Activated CD8-positive, alpha-beta T cell treated with anti-CD3 and anti-CD28 coated beads, Interleukin-2, amount 10 ng/mL, durations not matched to agents 7 days and 5 days (primary cell): ENCODE data around the gene IPO4. TPM values are rescaled to one million over a fixed set of nuclear protein-coding genes. Genes with fewer than 3 reads are reported as not detected.

Experiments
- ATAC-seq: fragments of 150-1000 bp; cut with Tn5 transposase; one replicate; pipeline ENCODE4 v1.10.0; 2021; ENCODE audit warnings: moderate library complexity
- CTCF ChIA-PET: fragments of 350-600 bp; sonication (Branson Sonifier 250); formaldehyde crosslinking; loops from one replicate; lab custom pipeline; 2021; ENCODE audit warnings: antibody characterized with exemption; lab: Charles Lee
- POLR2A ChIA-PET: fragments of 350-600 bp; sonication (Branson Sonifier 250); formaldehyde crosslinking; loops from one replicate; lab custom pipeline; 2021; ENCODE audit warnings: antibody characterized with exemption; lab: Charles Lee
- DNase-seq: peaks from one replicate; pipeline ENCODE4 v3.0.0-alpha.2; 2020
- H3K27ac Mint-ChIP-seq: one replicate; pipeline ENCODE4 v1.8.0; 2021; ENCODE audit warnings: mild to moderate bottlenecking, mixed read lengths
- H3K27me3 Mint-ChIP-seq: one replicate; pipeline ENCODE4 v1.8.0; 2021; ENCODE audit warnings: low read depth, mixed read lengths
- H3K36me3 Mint-ChIP-seq: one replicate; pipeline ENCODE4 v1.8.0; 2021; ENCODE audit warnings: low read depth, mixed read lengths
- H3K4me1 Mint-ChIP-seq: one replicate; pipeline ENCODE4 v1.8.0; 2021; ENCODE audit warnings: low read depth, mixed read lengths
- H3K4me3 Mint-ChIP-seq: one replicate; pipeline ENCODE4 v1.8.0; 2021; ENCODE audit warnings: mild to moderate bottlenecking, mixed read lengths
- H3K9me3 Mint-ChIP-seq: one replicate; pipeline ENCODE4 v1.8.0; 2022; ENCODE audit warnings: mixed read lengths; ENCODE audit not compliant: insufficient read depth
- total RNA-seq, 2 experiments: library from RNA; stranded (reverse); gene quantifications; one replicate each; pipeline ENCODE4 v1.2.3, GENCODE V29; 2021

IPO4 gene
- total RNA-seq, 2 experiments from 2014 or later = 56.3 to 60.1 TPM

- Mint-ChIP-seq H3K4me3 (peak overlapping the region; percentile 23), H3K27me3 (no peaks in the 10 kb centered on the region), H3K36me3 (peaks cover 85% of the 10 kb centered on the region), H3K4me1 (peaks cover 46% of the 10 kb centered on the region), H3K9me3 (no peaks in the 10 kb centered on the region), H3K27ac (peak overlapping the region; percentile 100)
- DNase-seq (no peak), ATAC-seq (no peak)
- CTCF ChIA-PET = interaction anchor here (1.1 to 4.2 kb wide), 19 partner anchors 9 to 150 kb away, joined by 3 to 77 read pairs (median 14); partner anchors contain the start of genes CHMP4A, DCAF11, EMC9 and IPO4
- POLR2A ChIA-PET = interaction anchor here (0.6 to 7.6 kb wide), 20 partner anchors 10 to 1668 kb away, joined by 3 to 229 read pairs (median 30); partner anchors contain the start of genes CBLN3, CHMP4A, DCAF11 and EMC9
Observed at GRCh38 chr14:24159777-24160498, 28.7 kb downstream of the IPO4 start.

GRCh38 chr14:24157331-24157730 is 31.3 kb downstream of the IPO4 start:
- no peaks in the 10 kb centered on the region for H3K27me3 Mint-ChIP-seq
- no peak for DNase-seq
- peaks cover 24% of the 10 kb centered on the region for H3K4me1 Mint-ChIP-seq
- CTCF ChIA-PET = no interaction called here
- POLR2A ChIA-PET = interaction anchor here (0.6 to 4.7 kb wide), 2 partner anchors 11 to 43 kb away, joined by 3 to 21 read pairs; partner anchors contain the start of genes DCAF11, NRL and PSME2
- no peak for ATAC-seq
- peaks cover 74% of the 10 kb centered on the region for H3K36me3 Mint-ChIP-seq
- no peaks in the 10 kb centered on the region for H3K9me3 Mint-ChIP-seq
- H3K27ac Mint-ChIP-seq = peak overlapping the region; percentile 67
- H3K4me3 Mint-ChIP-seq = no peak overlapping the region

- Mint-ChIP-seq H3K36me3 (peaks cover 72% of the 10 kb centered on the region), H3K9me3 (no peaks in the 10 kb centered on the region)
- CTCF ChIA-PET = no interaction called here
Observed at GRCh38 chr14:24156840-24157239, 31.8 kb downstream of the IPO4 start.

DNA sequence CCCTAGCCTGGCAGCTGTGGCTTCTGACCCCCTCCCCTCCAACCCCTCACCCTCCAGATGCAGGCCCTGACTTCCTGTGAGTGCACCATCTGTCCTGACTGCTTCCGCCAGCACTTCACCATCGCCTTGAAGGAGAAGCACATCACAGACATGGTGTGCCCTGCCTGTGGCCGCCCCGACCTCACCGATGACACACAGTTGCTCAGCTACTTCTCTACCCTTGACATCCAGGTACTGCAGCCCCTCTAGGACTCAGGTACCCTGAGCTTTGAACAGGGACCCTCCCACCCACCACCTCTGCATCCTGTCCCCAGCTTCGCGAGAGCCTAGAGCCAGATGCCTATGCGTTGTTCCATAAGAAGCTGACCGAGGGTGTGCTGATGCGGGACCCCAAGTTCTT is 33.5 kb downstream of the IPO4 start:
- ChIA-PET CTCF (interaction anchor here (0.7 to 1.8 kb wide), 4 partner anchors 8 to 41 kb away, joined by 3 to 5 read pairs (median 4); partner anchors contain the start of genes DCAF11, PSME1, PSME2 and RNF31), POLR2A (interaction anchor here (0.8 to 4.7 kb wide), 3 partner anchors 9 to 57 kb away, joined by 3 to 21 read pairs (median 6); partner anchors contain the start of genes DCAF11, NRL and PSME2)
- Mint-ChIP-seq H3K27ac (peak overlapping the region; percentile 78), H3K27me3 (no peaks in the 10 kb centered on the region), H3K4me1 (peaks cover 28% of the 10 kb centered on the region), H3K4me3 (no peak overlapping the region), H3K9me3 (no peaks in the 10 kb centered on the region), H3K36me3 (peaks cover 71% of the 10 kb centered on the region)
- ATAC-seq = no peak
- DNase-seq = no peak

More at GRCh38 chr14:24156840-24157239, 31.8 kb downstream of the IPO4 start:
- no peak overlapping the region for H3K4me3 Mint-ChIP-seq
- peak overlapping the region; percentile 61 for H3K27ac Mint-ChIP-seq
- no peaks in the 10 kb centered on the region for H3K27me3 Mint-ChIP-seq
- peaks cover 25% of the 10 kb centered on the region for H3K4me1 Mint-ChIP-seq
- DNase-seq = no peak
- POLR2A ChIA-PET = interaction anchor here (0.6 to 4.7 kb wide), 2 partner anchors 11 to 42 kb away, joined by 3 to 21 read pairs; partner anchors contain the start of genes DCAF11, NRL and PSME2
- no peak for ATAC-seq

DNA sequence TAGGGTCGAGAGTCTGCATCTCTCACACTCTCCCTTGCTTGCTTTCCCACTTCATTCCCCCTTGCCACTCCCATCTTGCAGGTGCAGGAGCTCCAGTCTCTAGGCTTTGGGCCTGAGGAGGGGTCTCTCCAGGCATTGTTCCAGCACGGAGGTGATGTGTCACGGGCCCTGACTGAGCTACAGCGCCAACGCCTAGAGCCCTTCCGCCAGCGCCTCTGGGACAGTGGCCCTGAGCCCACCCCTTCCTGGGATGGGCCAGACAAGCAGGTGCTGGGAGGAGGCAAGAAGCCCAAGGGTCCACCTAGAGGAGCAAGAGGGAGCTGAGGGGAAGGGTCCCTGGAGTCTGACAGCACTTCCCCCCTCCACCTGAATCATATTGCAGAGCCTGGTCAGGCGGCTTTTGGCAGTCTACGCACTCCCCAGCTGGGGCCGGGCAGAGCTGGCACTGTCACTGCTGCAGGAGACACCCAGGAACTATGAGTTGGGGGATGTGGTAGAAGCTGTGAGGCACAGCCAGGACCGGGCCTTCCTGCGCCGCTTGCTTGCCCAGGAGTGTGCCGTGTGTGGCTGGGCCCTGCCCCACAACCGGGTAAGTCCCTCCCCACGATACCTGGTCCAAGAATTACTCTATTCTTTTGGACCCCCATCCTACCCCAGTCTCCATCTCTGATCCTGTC is 37.1 kb downstream of the IPO4 start:
- peaks cover 66% of the 10 kb centered on the region for H3K36me3 Mint-ChIP-seq

DNA sequence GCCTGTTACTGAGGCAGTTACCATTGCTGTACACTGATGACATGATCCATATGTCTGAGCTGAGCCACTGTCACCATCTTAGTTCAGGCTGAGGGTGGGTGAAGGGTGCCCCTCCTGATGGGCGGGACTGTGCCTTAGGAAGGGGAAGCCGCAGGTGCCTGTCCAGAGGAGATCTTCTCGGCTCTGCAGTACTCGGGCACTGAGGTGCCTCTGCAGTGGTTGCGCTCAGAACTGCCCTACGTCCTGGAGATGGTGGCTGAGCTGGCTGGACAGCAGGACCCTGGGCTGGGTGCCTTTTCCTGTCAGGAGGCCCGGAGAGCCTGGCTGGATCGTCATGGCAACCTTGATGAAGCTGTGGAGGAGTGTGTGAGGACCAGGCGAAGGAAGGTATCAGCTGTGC is 37.6 kb downstream of the IPO4 start:
- Mint-ChIP-seq H3K9me3 (no peaks in the 10 kb centered on the region), H3K4me3 (no peak overlapping the region), H3K36me3 (peaks cover 70% of the 10 kb centered on the region), H3K27ac (no peak overlapping the region), H3K27me3 (no peaks in the 10 kb centered on the region), H3K4me1 (peaks cover 36% of the 10 kb centered on the region)
- CTCF ChIA-PET = interaction anchor here (1.2 to 3.4 kb wide), 2 partner anchors 10 to 36 kb away, joined by 3 to 35 read pairs; partner anchors contain the start of gene IRF9
- POLR2A ChIA-PET = interaction anchor here (0.7 to 10.1 kb wide), 4 partner anchors 10 to 38 kb away, joined by 3 to 229 read pairs (median 6); partner anchors contain the start of genes EMC9, IPO4, IRF9 and PSME1
- no peak for ATAC-seq
- no peak for DNase-seq

More for the DNA sequence above, 37.1 kb downstream of the IPO4 start:
- no peak overlapping the region for H3K4me3 Mint-ChIP-seq
- ChIA-PET CTCF (interaction anchor here (1.2 to 3.4 kb wide), 2 partner anchors 9 to 36 kb away, joined by 3 to 35 read pairs; partner anchors contain the start of gene IRF9), POLR2A (interaction anchor here (0.5 to 10.1 kb wide), 6 partner anchors 10 to 47 kb away, joined by 3 to 229 read pairs (median 4); partner anchors contain the start of genes EMC9, IPO4, IRF9 and PSME1)
- no peaks in the 10 kb centered on the region for H3K9me3 Mint-ChIP-seq
- H3K27me3 Mint-ChIP-seq = no peaks in the 10 kb centered on the region
- DNase-seq (no peak), ATAC-seq (no peak)
- H3K4me1 Mint-ChIP-seq = peaks cover 36% of the 10 kb centered on the region
- H3K27ac Mint-ChIP-seq = no peak overlapping the region

DNA sequence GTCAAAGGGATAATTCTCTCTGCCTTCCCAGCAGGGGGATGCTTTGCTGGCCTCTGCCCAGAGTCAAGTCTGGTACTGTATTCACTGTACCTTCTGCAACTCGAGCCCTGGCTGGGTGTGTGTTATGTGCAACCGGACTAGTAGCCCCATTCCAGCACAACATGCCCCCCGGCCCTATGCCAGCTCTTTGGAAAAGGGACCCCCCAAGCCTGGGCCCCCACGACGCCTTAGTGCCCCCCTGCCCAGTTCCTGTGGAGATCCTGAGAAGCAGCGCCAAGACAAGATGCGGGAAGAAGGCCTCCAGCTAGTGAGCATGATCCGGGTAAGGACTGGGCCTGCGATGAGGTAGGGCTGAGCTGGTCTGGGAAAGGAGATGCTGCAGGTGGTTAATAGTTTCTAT is 38.0 kb downstream of the IPO4 start:
- Mint-ChIP-seq H3K4me1 (peaks cover 37% of the 10 kb centered on the region), H3K36me3 (peaks cover 70% of the 10 kb centered on the region), H3K4me3 (no peak overlapping the region), H3K9me3 (no peaks in the 10 kb centered on the region), H3K27me3 (no peaks in the 10 kb centered on the region), H3K27ac (peak overlapping the region; percentile 54)
- DNase-seq (no peak), ATAC-seq (no peak)
- ChIA-PET CTCF (interaction anchor here (1.0 to 3.4 kb wide), 3 partner anchors 10 to 93 kb away, joined by 3 to 35 read pairs (median 3); partner anchors contain the start of gene IRF9), POLR2A (interaction anchor here (0.7 to 10.1 kb wide), 4 partner anchors 9 to 38 kb away, joined by 3 to 229 read pairs (median 6); partner anchors contain the start of genes EMC9, IPO4, IRF9 and PSME1)

- ATAC-seq (no peak), DNase-seq (no peak)
- CTCF ChIA-PET = interaction anchor here (1.0 to 3.4 kb wide), 3 partner anchors 11 to 92 kb away, joined by 3 to 35 read pairs (median 3); partner anchors contain the start of gene IRF9
- H3K27ac Mint-ChIP-seq = peak overlapping the region; percentile 54
- POLR2A ChIA-PET = interaction anchor here (1.1 to 10.1 kb wide), 3 partner anchors 13 to 39 kb away, joined by 3 to 229 read pairs (median 7); partner anchors contain the start of genes DCAF11, IPO4, IRF9 and NRL
- H3K9me3 Mint-ChIP-seq = no peaks in the 10 kb centered on the region
- no peaks in the 10 kb centered on the region for H3K27me3 Mint-ChIP-seq
- no peak overlapping the region for H3K4me3 Mint-ChIP-seq
- peaks cover 71% of the 10 kb centered on the region for H3K36me3 Mint-ChIP-seq
- peaks cover 42% of the 10 kb centered on the region for H3K4me1 Mint-ChIP-seq
Observed at GRCh38 chr14:24150061-24150460, 38.6 kb downstream of the IPO4 start.

DNA sequence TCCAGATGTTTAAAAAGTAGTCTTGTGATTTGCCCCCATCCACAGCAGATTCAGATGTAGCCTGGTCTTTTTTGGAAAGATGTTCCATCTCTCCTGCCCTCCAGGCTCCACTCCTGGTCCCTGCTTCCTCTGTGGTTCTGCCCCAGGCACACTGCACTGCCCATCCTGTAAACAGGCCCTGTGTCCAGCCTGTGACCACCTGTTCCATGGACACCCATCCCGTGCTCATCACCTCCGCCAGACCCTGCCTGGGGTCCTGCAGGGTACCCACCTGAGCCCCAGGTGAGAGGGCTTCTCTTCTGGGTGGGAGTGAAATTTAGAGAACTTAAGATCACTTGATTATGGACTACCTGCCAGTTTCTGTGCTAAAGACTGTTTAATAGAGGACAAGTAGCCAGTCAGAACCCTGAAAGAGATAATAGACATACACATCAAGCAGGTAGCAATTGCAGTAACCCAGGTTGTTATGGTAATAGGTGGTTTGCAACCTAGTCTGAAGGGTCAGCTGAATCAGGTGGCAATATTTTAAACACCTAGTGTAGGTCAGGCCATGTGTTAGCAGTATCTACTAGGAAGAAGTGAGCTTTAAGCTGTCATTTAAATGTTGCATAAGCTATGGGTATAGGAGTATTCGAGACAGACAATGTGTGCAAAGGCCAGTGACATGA is 39.2 kb downstream of the IPO4 start:
- peak overlapping the region; percentile 88 for H3K4me3 Mint-ChIP-seq
- CTCF ChIA-PET = interaction anchor here (1.0 to 6.1 kb wide), 5 partner anchors 11 to 91 kb away, joined by 3 to 77 read pairs (median 25); partner anchors contain the start of genes IRF9 and PSME1
- peaks cover 71% of the 10 kb centered on the region for H3K36me3 Mint-ChIP-seq
- ATAC-seq (no peak), DNase-seq (no peak)
- H3K27me3 Mint-ChIP-seq = no peaks in the 10 kb centered on the region
- H3K9me3 Mint-ChIP-seq = no peaks in the 10 kb centered on the region
- H3K4me1 Mint-ChIP-seq = peaks cover 47% of the 10 kb centered on the region
- peak overlapping the region; percentile 57 for H3K27ac Mint-ChIP-seq
- POLR2A ChIA-PET = interaction anchor here (1.1 to 10.1 kb wide), 4 partner anchors 12 to 35 kb away, joined by 3 to 229 read pairs (median 52); partner anchors contain the start of genes DCAF11, IRF9, NRL and PSME1

GRCh38 chr14:24147761-24148428 is 40.7 kb downstream of the IPO4 start:
- H3K9me3 Mint-ChIP-seq = no peaks in the 10 kb centered on the region
- H3K4me3 Mint-ChIP-seq = peak overlapping the region; percentile 88
- peaks cover 61% of the 10 kb centered on the region for H3K4me1 Mint-ChIP-seq
- ChIA-PET POLR2A (interaction anchor here (0.8 to 10.1 kb wide), 8 partner anchors 11 to 66 kb away, joined by 3 to 229 read pairs (median 13); partner anchors contain the start of genes CHMP4A, DCAF11, IPO4 and IRF9), CTCF (interaction anchor here (1.1 to 6.1 kb wide), 6 partner anchors 11 to 68 kb away, joined by 3 to 77 read pairs (median 24); partner anchors contain the start of genes DCAF11, IPO4, IRF9 and NRL)
- no peaks in the 10 kb centered on the region for H3K27me3 Mint-ChIP-seq
- H3K27ac Mint-ChIP-seq = peak overlapping the region; percentile 92
- ATAC-seq = no peak
- peak; percentile 36 for DNase-seq
- H3K36me3 Mint-ChIP-seq = peaks cover 80% of the 10 kb centered on the region
